ENCODE data around the gene COL5A1. TPM values are rescaled to one million over a fixed set of nuclear protein-coding genes. Genes with fewer than 3 reads are reported as not detected.

COL5A1 gene
- total and polyA plus RNA-seq, 4 donors: 12.2 to 169 (median 65.4) TPM

GRCh38 chr9:134784577-134785305 is 143.1 kb downstream of the COL5A1 start:
- Histone ChIP-seq H3K27ac (ENCODE audit: low read depth in 1 of 2, low read length in 1 of 2) (no peak overlapping the region), H3K4me3 (no peak overlapping the region), H3K9ac (ENCODE audit: insufficient read depth in 1 of 2, low read length in 2 of 2) (no peak overlapping the region), H3K9me3 (ENCODE audit: control insufficient read depth in 4 of 4, insufficient read depth in 3 of 4, low read length in 3 of 4) (no peaks in the 10 kb centered on the region), H3K36me3 (ENCODE audit: control insufficient read depth in 4 of 4, insufficient read depth in 4 of 4, low read length in 4 of 4) (peaks cover 0 to 17% (median 8%) of the 10 kb centered on the region in 4 donors), H3K4me1 (ENCODE audit: control insufficient read depth in 5 of 5, insufficient read depth in 5 of 5, low read length in 5 of 5) (peaks cover 0 to 11% (median 4%) of the 10 kb centered on the region in 5 donors), H3K27me3 (ENCODE audit: control insufficient read depth in 3 of 3, insufficient read depth in 3 of 3, low read length in 2 of 3) (no peaks in the 10 kb centered on the region)
- TF ChIP-seq CTCF (IDR thresholded peaks at IDR 0.05; ENCODE audit: control extremely low read depth, extremely low read depth): no peak
- DNase-seq: no peak
- ATAC-seq (ENCODE audit: insufficient read depth, low FRiP score): no peak
- WGBS, 2 donors: 69 to 76% methylated on average over 23 of the region's 23 CpGs

GRCh38 chr9:134785325-134786108 is 143.9 kb downstream of the COL5A1 start:
- peaks cover 0 to 11% (median 4%) of the 10 kb centered on the region in 5 donors for H3K4me1 ChIP-seq (ENCODE audit: control insufficient read depth in 5 of 5, insufficient read depth in 5 of 5, low read length in 5 of 5)
- no peak overlapping the region for H3K27ac ChIP-seq (ENCODE audit: low read depth in 1 of 2, low read length in 1 of 2)
- H3K27me3 ChIP-seq (ENCODE audit: control insufficient read depth in 3 of 3, insufficient read depth in 3 of 3, low read length in 2 of 3): no peaks in the 10 kb centered on the region
- DNase-seq (peak; percentile 41 to 65 (median 64)), ATAC-seq (ENCODE audit: insufficient read depth, low FRiP score) (peak; percentile 12)
- 68 to 76% methylated on average over 23 of the region's 23 CpGs for WGBS, 2 donors
- no peak for TF ChIP-seq CTCF (IDR thresholded peaks at IDR 0.05; ENCODE audit: control extremely low read depth, extremely low read depth)
- no peak overlapping the region for H3K9ac ChIP-seq (ENCODE audit: insufficient read depth in 1 of 2, low read length in 2 of 2)
- H3K36me3 ChIP-seq (ENCODE audit: control insufficient read depth in 4 of 4, insufficient read depth in 4 of 4, low read length in 4 of 4): peaks cover 0 to 16% (median 7%) of the 10 kb centered on the region in 4 donors
- H3K4me3 ChIP-seq: no peak overlapping the region
- H3K9me3 ChIP-seq (ENCODE audit: control insufficient read depth in 4 of 4, insufficient read depth in 3 of 4, low read length in 3 of 4): no peaks in the 10 kb centered on the region

- WGBS, 2 donors: 81 to 89% methylated on average over 8 of the region's 8 CpGs
- no peak overlapping the region for H3K4me3 ChIP-seq
- no peak for ATAC-seq (ENCODE audit: insufficient read depth, low FRiP score)
- no peaks in the 10 kb centered on the region for H3K9me3 ChIP-seq (ENCODE audit: control insufficient read depth in 4 of 4, insufficient read depth in 3 of 4, low read length in 3 of 4)
- peaks cover 0 to 26% (median 11%) of the 10 kb centered on the region in 4 donors for H3K36me3 ChIP-seq (ENCODE audit: control insufficient read depth in 4 of 4, insufficient read depth in 4 of 4, low read length in 4 of 4)
- no peak for TF ChIP-seq CTCF (IDR thresholded peaks at IDR 0.05; ENCODE audit: control extremely low read depth, extremely low read depth)
- DNase-seq: no peak
- no peaks in the 10 kb centered on the region for H3K27me3 ChIP-seq (ENCODE audit: control insufficient read depth in 3 of 3, insufficient read depth in 3 of 3, low read length in 2 of 3)
- peaks cover 0 to 11% (median 4%) of the 10 kb centered on the region in 5 donors for H3K4me1 ChIP-seq (ENCODE audit: control insufficient read depth in 5 of 5, insufficient read depth in 5 of 5, low read length in 5 of 5)
- no peak overlapping the region for H3K9ac ChIP-seq (ENCODE audit: insufficient read depth in 1 of 2, low read length in 2 of 2)
- no peak overlapping the region for H3K27ac ChIP-seq (ENCODE audit: low read depth in 1 of 2, low read length in 1 of 2)
Measured at GRCh38 chr9:134787601-134788531, 146.3 kb downstream of the COL5A1 start.

Measured in lung (tissue), 12 donors.